NK-92 (cell line): ENCODE measurements around the gene ANO8.
A peak's percentile ranks its signal among the peaks of the same experiment; 100 is the strongest.
"Not testable (repeated sequence)": the region's sequence is repeated elsewhere in the genome, so short reads cannot be mapped to it uniquely, and the experiment has no call there.

ENCODE experiments used
- DNase-seq: peaks from one replicate; lab custom pipeline; 2025; ENCODE audit not compliant: unreplicated experiment; lab: John Stamatoyannopoulos, UW

ANO8 gene

DNA sequence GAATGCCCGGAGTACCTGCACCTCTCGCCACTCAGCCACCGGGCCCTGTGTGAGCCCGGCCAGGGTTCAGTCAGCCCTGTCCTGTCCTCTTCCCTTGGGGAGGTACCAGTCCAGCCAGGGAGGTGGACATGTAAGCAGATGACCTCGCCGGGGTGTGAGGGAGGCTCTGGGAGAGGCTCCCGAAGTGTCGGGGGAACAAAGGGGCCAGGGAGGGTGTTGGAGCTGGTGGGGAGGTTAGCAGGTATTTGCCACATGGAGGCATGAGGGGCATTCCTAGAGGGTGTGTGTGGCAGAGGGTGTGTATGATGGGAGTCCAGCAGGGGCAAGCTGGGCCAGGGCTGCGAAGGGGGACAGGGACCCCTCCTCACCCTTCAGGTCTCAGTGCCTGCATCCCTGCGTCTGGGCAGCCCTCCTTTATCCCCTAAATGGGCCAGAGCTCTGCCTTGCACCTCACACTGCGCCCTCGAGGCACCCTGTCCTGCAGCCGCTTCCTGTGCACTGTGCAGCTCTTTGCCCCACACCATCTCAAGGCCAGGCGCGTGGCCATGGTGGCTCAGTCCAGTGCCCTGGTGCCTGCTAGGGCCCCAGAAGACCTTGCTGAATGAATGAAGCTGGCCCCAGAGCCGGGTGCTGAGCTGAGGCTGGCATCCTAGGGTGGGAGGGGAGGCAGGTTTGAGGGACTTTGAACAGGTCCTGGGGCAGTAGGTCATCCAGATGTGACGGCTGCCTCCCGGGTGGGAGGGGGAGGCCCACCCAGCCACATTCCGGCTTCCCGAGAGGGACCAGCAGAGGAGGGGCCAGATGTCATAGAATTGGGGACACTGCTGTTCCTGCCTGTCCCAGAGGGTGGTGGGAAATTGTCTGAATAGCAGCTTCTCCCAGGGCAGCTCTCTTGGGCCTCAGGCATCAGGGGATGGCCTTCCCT is 22.2 kb downstream of the ANO8 start:
- DNase-seq, result no peak

- no peak for DNase-seq
Measured at GRCh38 chr19:17311455-17312188, 23.0 kb downstream of the ANO8 start.

GRCh38 chr19:17309965-17310461 is 24.6 kb downstream of the ANO8 start:
- DNase-seq, result no peak

- DNase-seq, result peak; percentile 99
Measured at GRCh38 chr19:17309198-17309964, 25.3 kb downstream of the ANO8 start, which contains the start of gene DDA1. Gene DDA1, plus strand, starts transcription at chr19:17309563. Its CDS starts 92 bp downstream, at chr19:17309655.

DNA sequence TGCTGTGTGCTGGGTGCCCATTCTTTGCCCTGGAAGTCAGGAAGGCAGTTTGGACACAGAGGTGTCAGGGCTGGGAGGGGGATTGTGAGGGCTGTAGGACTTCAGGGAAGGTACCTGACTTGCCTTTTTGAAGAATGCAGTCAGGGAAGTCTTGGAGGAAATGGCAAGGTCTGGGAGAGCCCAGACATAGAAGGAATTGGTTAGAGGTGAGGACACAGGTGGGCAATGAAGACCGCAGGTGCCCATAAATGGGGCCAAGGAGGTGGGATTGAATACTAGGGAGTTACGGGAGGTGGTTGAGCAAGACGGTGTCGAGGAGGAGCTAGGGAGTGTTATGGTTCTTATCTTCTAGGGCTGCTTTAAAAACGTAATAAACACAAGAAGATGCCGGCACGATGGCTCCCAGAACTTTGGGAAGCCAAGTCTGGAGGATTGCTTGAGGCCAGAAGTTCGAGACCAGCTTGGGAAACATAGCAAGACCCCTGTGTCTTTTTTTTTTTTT is 26.7 kb downstream of the ANO8 start:
- DNase-seq, result no peak

DNA sequence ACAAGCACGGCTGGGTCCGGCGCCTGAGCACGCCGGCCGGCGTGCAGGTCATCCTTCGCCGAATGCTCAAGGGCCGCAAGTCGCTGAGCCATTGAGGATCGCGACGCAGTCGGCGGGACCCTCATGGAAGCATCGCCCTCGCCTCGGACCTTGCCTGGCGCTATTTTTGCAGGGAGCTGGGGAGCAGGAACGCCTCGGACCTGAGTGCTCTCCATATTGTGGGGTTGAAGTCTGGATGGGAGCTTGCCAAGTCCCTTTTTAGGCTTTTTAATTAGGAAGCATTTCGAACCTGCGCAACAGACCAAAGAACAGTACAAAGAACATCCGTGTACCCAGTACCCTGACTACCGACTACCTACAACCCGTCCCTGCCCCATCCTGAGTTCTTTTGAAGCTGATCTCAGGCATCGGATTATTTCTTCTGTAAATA is 28.4 kb downstream of the ANO8 start:
- no peak for DNase-seq

DNA sequence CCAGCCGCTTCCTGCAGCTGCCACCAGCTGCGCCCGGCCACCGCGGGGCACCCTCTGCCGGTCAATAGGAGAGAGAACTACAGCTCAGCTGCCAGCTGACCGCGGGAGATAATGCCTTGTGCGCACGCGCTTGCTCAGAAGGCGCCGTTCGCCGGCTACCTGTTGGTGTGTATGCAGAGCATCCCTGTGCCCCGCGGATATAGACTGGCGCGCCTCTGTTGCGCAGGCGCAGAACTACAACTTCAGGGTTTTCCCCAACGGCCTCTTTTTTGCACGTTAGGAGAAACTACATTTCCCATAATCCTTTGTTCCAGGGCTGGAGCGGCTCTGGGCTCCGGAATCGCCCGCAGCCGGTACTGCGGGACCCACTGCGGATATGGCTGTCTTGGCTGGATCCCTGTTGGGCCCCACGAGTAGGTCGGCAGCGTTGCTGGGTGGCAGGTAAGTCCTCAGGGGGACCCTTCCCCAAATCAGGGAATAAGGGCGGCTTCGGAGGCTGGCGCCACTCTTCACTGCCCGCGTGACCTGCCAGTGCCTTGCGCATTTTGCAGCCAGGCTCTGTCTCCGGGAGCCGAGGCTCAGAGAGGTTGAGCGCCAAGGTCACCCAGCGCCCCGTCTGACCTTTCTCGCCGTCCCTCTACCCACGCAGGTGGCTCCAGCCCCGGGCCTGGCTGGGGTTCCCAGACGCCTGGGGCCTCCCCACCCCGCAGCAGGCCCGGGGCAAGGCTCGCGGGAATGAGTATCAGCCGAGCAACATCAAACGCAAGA is 29.0 kb downstream of the ANO8 start, which contains the start of gene MRPL34:
Gene MRPL34, plus strand, starts transcription at position 356 of the 768 bp plus-strand sequence. Its CDS starts 21 bp downstream, at position 377.
- DNase-seq, result peak; percentile 85

GRCh38 chr19:17305216-17305516 is 29.5 kb downstream of the ANO8 start:
- DNase-seq, result no peak

DNA sequence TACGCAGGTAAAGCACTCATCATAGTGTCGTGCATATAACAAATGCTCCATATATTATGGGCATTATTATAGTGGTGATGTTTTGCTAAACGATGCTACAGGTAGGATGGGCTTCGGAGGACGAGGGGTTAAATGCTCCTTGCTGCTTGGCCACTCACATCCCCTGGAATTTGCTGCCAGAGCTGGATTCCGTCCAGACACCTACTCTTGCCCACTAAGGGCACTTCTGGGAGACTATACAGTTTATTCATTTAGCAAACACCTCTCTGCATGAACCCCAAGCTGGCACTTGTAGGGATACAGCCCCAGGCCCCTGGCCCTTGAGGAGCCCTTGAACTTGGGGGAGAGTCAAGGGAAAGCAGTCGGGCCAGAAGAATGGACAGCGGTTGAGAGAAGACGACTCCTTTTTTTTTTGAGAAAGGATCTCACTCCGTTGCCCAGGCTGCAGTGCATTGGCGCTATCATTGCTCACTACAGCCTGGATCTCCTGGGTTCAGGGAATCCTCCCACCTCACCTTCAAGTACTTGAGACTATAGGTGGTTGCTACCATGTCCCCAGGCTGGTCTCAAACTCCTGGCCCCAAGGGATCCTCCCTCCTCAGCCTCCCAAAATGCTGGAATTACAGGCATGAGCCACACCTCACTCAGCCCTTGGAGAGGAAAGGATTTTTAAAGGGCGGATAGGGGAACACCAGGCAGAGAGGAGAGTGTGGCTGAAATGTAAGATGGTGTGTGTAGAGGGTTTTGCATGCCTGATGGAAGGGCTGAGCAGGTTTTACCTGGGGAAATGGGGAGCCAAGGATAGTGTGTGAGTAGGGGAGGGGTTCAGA is 30.1 kb downstream of the ANO8 start:
- DNase-seq, result no peak

- DNase-seq, result no peak
Measured at GRCh38 chr19:17303940-17304267, 30.8 kb downstream of the ANO8 start.

GRCh38 chr19:17303167-17303939 is 31.3 kb downstream of the ANO8 start, which contains the start of gene ABHD8:
Gene ABHD8, minus strand, starts transcription at chr19:17303425. Its CDS starts 1,809 bp downstream, at chr19:17301616.
- no peak for DNase-seq

- DNase-seq, result no peak
Measured at GRCh38 chr19:17302391-17303166, 32.1 kb downstream of the ANO8 start.

- no peak for DNase-seq
Measured at GRCh38 chr19:17300992-17301619, 33.5 kb downstream of the ANO8 start.

- no peak for DNase-seq
Measured at GRCh38 chr19:17296976-17297375, 37.7 kb downstream of the ANO8 start.

DNA sequence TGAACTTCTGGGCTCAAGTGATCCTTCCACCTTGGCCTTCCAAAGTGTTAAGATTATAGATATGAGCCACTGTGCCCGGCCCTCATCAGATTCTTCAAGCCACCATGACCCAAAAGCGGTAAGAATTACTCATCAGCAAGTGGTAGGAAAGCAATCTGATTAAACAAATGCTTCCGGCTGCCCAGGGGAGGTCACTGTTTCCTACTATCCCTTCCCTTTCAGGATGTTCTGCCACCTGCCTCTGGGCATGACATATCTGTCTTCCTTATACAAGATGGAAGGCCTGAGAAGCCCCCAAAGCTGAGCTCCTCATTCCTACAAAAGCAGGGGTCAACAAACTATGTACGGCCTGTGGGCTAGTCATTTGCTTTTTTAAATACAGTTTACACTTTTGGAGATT is 38.4 kb downstream of the ANO8 start:
- no peak for DNase-seq

GRCh38 chr19:17295551-17295950 is 39.1 kb downstream of the ANO8 start:
- not testable (repeated sequence) for DNase-seq
